Loucy (cell line): ENCODE results near the gene TUT7.

Source experiments
- EZH2phosphoT487 ChIP-seq: fragments of 200-600 bp; IDR thresholded peaks from 2 replicates; pipeline ENCODE4 v1.6.1; 2018; ENCODE audit warnings: antibody characterized with exemption, mild to moderate bottlenecking, moderate library complexity, borderline replicate concordance
- TF ChIP-seq, protein P1 (sequence below): fragments of 200-600 bp; sonication (generic); conservative IDR thresholded peaks from 2 replicates; pipeline ENCODE4 v1.5.1; 2014; ENCODE audit warnings: mild to moderate bottlenecking, antibody characterized with exemption, low read length

DNA sequence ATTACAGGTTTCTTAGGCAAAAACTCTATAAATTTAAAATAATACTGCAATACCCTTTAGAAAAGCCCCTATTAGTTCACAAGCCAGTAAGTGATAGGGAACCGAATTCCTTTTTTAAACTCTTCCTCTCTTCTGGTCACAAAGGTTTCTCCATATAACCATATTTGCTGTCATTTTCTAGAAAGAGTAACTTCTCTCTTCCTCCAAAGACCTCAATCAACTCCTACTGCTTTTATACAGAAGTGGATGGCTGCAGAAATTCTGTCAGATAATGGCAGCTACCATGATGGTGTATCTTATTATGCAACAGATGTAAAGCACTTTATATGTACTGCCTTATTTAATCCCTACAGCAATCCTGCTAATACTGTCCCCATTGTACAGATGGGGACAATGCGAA, 6.2 kb downstream of the TUT7 start:
- TF ChIP-seq, protein P1, sequence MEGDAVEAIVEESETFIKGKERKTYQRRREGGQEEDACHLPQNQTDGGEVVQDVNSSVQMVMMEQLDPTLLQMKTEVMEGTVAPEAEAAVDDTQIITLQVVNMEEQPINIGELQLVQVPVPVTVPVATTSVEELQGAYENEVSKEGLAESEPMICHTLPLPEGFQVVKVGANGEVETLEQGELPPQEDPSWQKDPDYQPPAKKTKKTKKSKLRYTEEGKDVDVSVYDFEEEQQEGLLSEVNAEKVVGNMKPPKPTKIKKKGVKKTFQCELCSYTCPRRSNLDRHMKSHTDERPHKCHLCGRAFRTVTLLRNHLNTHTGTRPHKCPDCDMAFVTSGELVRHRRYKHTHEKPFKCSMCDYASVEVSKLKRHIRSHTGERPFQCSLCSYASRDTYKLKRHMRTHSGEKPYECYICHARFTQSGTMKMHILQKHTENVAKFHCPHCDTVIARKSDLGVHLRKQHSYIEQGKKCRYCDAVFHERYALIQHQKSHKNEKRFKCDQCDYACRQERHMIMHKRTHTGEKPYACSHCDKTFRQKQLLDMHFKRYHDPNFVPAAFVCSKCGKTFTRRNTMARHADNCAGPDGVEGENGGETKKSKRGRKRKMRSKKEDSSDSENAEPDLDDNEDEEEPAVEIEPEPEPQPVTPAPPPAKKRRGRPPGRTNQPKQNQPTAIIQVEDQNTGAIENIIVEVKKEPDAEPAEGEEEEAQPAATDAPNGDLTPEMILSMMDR: no peak
- TF ChIP-seq EZH2phosphoT487: no peak
